Measurements from ENCODE around the gene CREG1.

- no peak for TF ChIP-seq CTCF (conservative IDR thresholded peaks at IDR 0.05; ENCODE audit: low read depth, low read length)
- no peak for TF ChIP-seq EZH2 (IDR thresholded peaks at IDR 0.05; ENCODE audit: borderline replicate concordance, low read depth, low read length, poor library complexity, severe bottlenecking)
Observed at GRCh38 chr1:167529829-167530474, 23.6 kb downstream of the CREG1 start.

All from A673 (cell line).